Stimulated activated CD4-positive, alpha-beta T cell treated with anti-CD3 and anti-CD28 coated beads, Interleukin-15, amount 100 ng/mL, for 1 hour (primary cell): ENCODE data around the gene SESTD1.

Source experiments
- DNase-seq, 2 donors: peaks; one replicate each; pipeline ENCODE4 v3.0.0-alpha.2; 2020; ENCODE audit warnings: low read depth in 1 of 2, low spot score in 1 of 2

SESTD1 gene

GRCh38 chr2:179191110-179191509, 73.5 kb downstream of the SESTD1 start:
- no peak for DNase-seq

- DNase-seq, result no peak
Observed at GRCh38 chr2:179186126-179186525, 78.5 kb downstream of the SESTD1 start.

GRCh38 chr2:179184610-179185009, 80.0 kb downstream of the SESTD1 start:
- DNase-seq, result no peak

- no peak for DNase-seq
Observed at GRCh38 chr2:179181002-179181401, 83.6 kb downstream of the SESTD1 start.

- no peak for DNase-seq
Observed at GRCh38 chr2:179180242-179180641, 84.4 kb downstream of the SESTD1 start.

GRCh38 chr2:179179719-179180118, 84.9 kb downstream of the SESTD1 start:
- DNase-seq, result no peak

GRCh38 chr2:179177694-179178093, 86.9 kb downstream of the SESTD1 start:
- DNase-seq, result no peak

GRCh38 chr2:179174240-179174639, 90.4 kb downstream of the SESTD1 start:
- no peak for DNase-seq

- DNase-seq, result no peak
Observed at GRCh38 chr2:179172894-179173293, 91.7 kb downstream of the SESTD1 start.

- DNase-seq, result no peak
Observed at GRCh38 chr2:179171371-179171770, 93.3 kb downstream of the SESTD1 start.

GRCh38 chr2:179170901-179171300, 93.7 kb downstream of the SESTD1 start:
- DNase-seq, result no peak

- DNase-seq, result no peak
Observed at GRCh38 chr2:179165356-179166000, 99.2 kb downstream of the SESTD1 start.

- DNase-seq, result no peak
Observed at GRCh38 chr2:179141206-179141605, 123.4 kb downstream of the SESTD1 start.

- no peak for DNase-seq
Observed at GRCh38 chr2:179140571-179140970, 124.1 kb downstream of the SESTD1 start.

GRCh38 chr2:179139506-179139905, 125.1 kb downstream of the SESTD1 start:
- no peak for DNase-seq

- DNase-seq, result no peak
Observed at GRCh38 chr2:179137200-179137759, 127.4 kb downstream of the SESTD1 start.

GRCh38 chr2:179133016-179133415, 131.6 kb downstream of the SESTD1 start:
- DNase-seq, result no peak

- DNase-seq, result no peak
Observed at GRCh38 chr2:179132076-179132475, 132.6 kb downstream of the SESTD1 start.

- no peak for DNase-seq
Observed at GRCh38 chr2:179130560-179130959, 134.1 kb downstream of the SESTD1 start.

GRCh38 chr2:179129574-179130238, 134.9 kb downstream of the SESTD1 start:
- no peak for DNase-seq

- no peak for DNase-seq
Observed at GRCh38 chr2:179125404-179125803, 139.2 kb downstream of the SESTD1 start.

- DNase-seq, result no peak
Observed at GRCh38 chr2:179124282-179124681, 140.3 kb downstream of the SESTD1 start.

GRCh38 chr2:179123272-179123662, 141.4 kb downstream of the SESTD1 start:
- no peak for DNase-seq
